HepG2 (cell line): ENCODE results near the gene SERPINA3. TPM values are rescaled to one million over a fixed set of nuclear protein-coding genes. Genes with fewer than 3 reads are reported as not detected.

Experiments used
- AHDC1 ChIP-seq: sonication (generic); formaldehyde crosslinking; IDR thresholded peaks from 2 replicates; pipeline ENCODE4 v1.5.1; 2020; ENCODE audit warnings: mild to moderate bottlenecking, missing genetic modification reagents, borderline replicate concordance
- FOSL2 ChIP-seq: sonication (generic); formaldehyde crosslinking; IDR thresholded peaks from 2 replicates; pipeline ENCODE4 v1.4.0; 2020; ENCODE audit warnings: missing genetic modification reagents
- MED1 ChIP-seq: sonication (generic); formaldehyde crosslinking; IDR thresholded peaks from 2 replicates; pipeline ENCODE4 v1.4.0; 2020; ENCODE audit warnings: missing genetic modification reagents
- NCOR1 ChIP-seq: fragments of 200-600 bp; sonication (generic); IDR thresholded peaks from 2 replicates; pipeline ENCODE4 v1.7.0; 2017; ENCODE audit warnings: antibody characterized with exemption, low read length, borderline replicate concordance
- NFRKB ChIP-seq: fragments of 450-650 bp; IDR thresholded peaks from 2 replicates; pipeline ENCODE4 v1.6.1; 2017
- NRL ChIP-seq: sonication (generic); formaldehyde crosslinking; IDR thresholded peaks from 2 replicates; pipeline ENCODE4 v1.5.0; 2020; ENCODE audit warnings: missing genetic modification reagents, mild to moderate bottlenecking, moderate library complexity, borderline replicate concordance
- PBX3 ChIP-seq: sonication (generic); formaldehyde crosslinking; IDR thresholded peaks from 2 replicates; pipeline ENCODE4 v1.8.1; 2023; ENCODE audit warnings: missing genetic modification reagents, inconsistent platforms, borderline replicate concordance
- POGZ ChIP-seq: sonication (generic); formaldehyde crosslinking; IDR thresholded peaks from 2 replicates; pipeline ENCODE4 v1.4.0; 2020; ENCODE audit warnings: mild to moderate bottlenecking, missing genetic modification reagents
- SMC3 ChIP-seq: IDR thresholded peaks from 2 replicates; pipeline ENCODE4 v1.6.1; 2011; ENCODE audit warnings: low read length, improper control_type of control experiment
- SP140L ChIP-seq: sonication (generic); formaldehyde crosslinking; IDR thresholded peaks from 2 replicates; pipeline ENCODE4 v1.4.0; 2020; ENCODE audit warnings: missing genetic modification reagents, borderline replicate concordance
- U2AF2 ChIP-seq: fragments of 200-400 bp; formaldehyde crosslinking; IDR thresholded peaks from 2 replicates; pipeline ENCODE4 v1.6.1; 2017; ENCODE audit warnings: low read depth, mild to moderate bottlenecking, low read length
- ZNF207 ChIP-seq: fragments of 450-650 bp; IDR thresholded peaks from 2 replicates; pipeline ENCODE4 v1.6.1; 2016; ENCODE audit warnings: antibody characterized with exemption, borderline replicate concordance
- ZNF503 ChIP-seq: sonication (generic); formaldehyde crosslinking; IDR thresholded peaks from 2 replicates; pipeline ENCODE4 v1.4.0; 2020; ENCODE audit warnings: missing genetic modification reagents
- ZNF629 ChIP-seq: sonication (generic); formaldehyde crosslinking; conservative IDR thresholded peaks from 2 replicates; pipeline ENCODE4 v1.5.0; 2020; ENCODE audit warnings: missing genetic modification reagents
- ZNF7 ChIP-seq: IDR thresholded peaks from 2 replicates; pipeline ENCODE4 v1.6.1; 2016; ENCODE audit warnings: missing biosample characterization, missing genetic modification reagents
- ZNF775 ChIP-seq: sonication (generic); formaldehyde crosslinking; IDR thresholded peaks from 2 replicates; pipeline ENCODE4 v1.4.0; 2020; ENCODE audit warnings: missing genetic modification reagents, mild to moderate bottlenecking, moderate library complexity, borderline replicate concordance
- ZXDC ChIP-seq: sonication (generic); formaldehyde crosslinking; IDR thresholded peaks from 2 replicates; pipeline ENCODE4 v1.5.0; 2020; ENCODE audit warnings: mild to moderate bottlenecking, missing genetic modification reagents
- polyA plus RNA-seq, 8 experiments: library from polyadenylated mRNA; depleted of rRNA in 3 of 8; stranded (reverse) in 7 of 8; unstranded in 1 of 8; fragments of >200 nt; fragmentation: Illumina TruSeq in 4 of 8; extraction: Trizol in 4 of 8; gene quantifications; 2 replicates each; pipeline versions ENCODE4 v1.2.1 to v1.2.3, GENCODE V29; 2011 to 2016; ENCODE audit warnings: low read depth in 4 of 8, missing spikeins in 1 of 8, mixed read lengths in 1 of 8; ENCODE audit not compliant: insufficient read depth in 1 of 8
- total RNA-seq, 5 experiments: library from RNA; depleted of rRNA; stranded (reverse); fragments of >200 nt; fragmentation: Illumina TruSeq; extraction: Trizol; gene quantifications; 2 replicates each; pipeline ENCODE4 v1.2.3, GENCODE V29; 2016; ENCODE audit warnings: low read depth in 1 of 5

The SERPINA3 gene
- total and polyA plus RNA-seq, 2 of the 13 experiments (the other 11 are each of a cell fraction or from before 2014, with no cell fraction given), result 825 to 2,200 TPM

GRCh38 chr14:94581127-94581999 is 30.8 kb upstream of the SERPINA3 start, which contains the start of gene SERPINA5 (continued):
- TF ChIP-seq AHDC1 (no peak), ZNF629 (no peak), MED1 (peak; percentile 56), NRL (CRISPR knock-in tag) (0 out of 2 replicates have a peak, but pooled peaks have one; percentile 41), ZNF503 (CRISPR knock-in tag) (0 out of 2 replicates have a peak, but pooled peaks have one; percentile 3), PBX3 (CRISPR knock-in tag) (no peak), NCOR1 (peak; percentile 61; the same call in 1 of the 2 replicates), NFRKB (no peak), SP140L (no peak), ZNF775 (no peak), SMC3 (no peak), U2AF2 (no peak), POGZ (CRISPR knock-in tag) (peak; percentile 53), ZNF7 (CRISPR knock-in tag) (peak; percentile 54; the same call in 1 of the 2 replicates), ZXDC (CRISPR knock-in tag) (no peak), FOSL2 (CRISPR knock-in tag) (peak; percentile 52), ZNF207 (no peak)
